NCI-H748 (cell line): ENCODE data around the gene ADRA2B.
A peak's percentile ranks its signal among the peaks of the same experiment; 100 is the strongest.

ENCODE experiments used
- DNase-seq: peaks from one replicate; lab custom pipeline; 2025; ENCODE audit not compliant: unreplicated experiment; lab: John Stamatoyannopoulos, UW

ADRA2B gene

DNA sequence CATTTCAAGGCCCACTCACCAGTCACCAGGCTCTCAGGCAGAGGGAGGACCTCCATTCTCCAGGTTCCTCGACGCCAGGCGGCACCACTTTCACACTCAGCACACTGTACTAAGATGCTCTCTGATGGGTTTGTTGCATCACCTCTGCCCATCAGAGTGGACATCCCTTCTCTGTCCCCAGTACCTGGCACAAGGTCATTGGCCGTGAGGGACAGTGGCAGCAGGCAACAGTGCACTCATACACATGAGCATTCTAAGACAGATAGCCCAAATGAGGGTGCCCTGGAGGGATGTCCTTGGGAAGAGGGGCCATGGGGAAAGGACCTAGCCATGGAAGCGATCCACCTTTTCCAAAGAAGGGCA lies 3.0 kb upstream of the ADRA2B start:
- no peak for DNase-seq

DNA sequence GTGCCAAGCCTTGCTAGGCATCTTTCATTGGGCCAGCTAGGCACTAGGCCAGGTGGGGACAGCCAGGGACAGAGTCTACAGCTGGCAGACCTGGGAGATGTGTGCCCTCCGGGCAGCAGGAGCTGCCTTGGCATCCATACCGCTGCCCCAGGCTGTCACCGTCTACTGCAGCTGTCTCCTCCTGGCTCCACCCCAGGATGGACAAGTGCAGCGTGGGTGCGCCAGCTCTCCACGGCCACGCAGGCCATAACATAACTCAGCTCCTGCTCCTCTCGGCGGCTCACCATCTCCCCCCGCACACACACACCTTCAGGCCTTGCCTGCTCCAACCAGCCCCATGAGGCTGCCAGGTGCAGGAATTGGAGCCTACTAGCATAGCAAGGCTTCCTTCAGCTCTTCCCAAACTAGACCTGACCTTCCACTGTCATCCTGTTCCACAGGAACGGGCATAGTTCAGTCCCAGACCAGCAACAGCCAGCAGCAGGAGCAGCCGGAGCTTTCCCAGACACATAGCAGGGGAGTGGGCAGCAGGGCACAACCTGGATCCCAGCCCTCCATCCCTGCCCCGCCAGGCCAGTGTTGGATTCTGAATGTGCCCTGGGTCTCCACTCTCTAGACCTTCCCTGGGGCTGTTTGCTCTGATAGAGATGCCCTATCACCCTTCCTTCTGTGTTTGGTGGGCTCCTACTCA lies 2.5 kb upstream of the ADRA2B start:
- DNase-seq: no peak

DNA sequence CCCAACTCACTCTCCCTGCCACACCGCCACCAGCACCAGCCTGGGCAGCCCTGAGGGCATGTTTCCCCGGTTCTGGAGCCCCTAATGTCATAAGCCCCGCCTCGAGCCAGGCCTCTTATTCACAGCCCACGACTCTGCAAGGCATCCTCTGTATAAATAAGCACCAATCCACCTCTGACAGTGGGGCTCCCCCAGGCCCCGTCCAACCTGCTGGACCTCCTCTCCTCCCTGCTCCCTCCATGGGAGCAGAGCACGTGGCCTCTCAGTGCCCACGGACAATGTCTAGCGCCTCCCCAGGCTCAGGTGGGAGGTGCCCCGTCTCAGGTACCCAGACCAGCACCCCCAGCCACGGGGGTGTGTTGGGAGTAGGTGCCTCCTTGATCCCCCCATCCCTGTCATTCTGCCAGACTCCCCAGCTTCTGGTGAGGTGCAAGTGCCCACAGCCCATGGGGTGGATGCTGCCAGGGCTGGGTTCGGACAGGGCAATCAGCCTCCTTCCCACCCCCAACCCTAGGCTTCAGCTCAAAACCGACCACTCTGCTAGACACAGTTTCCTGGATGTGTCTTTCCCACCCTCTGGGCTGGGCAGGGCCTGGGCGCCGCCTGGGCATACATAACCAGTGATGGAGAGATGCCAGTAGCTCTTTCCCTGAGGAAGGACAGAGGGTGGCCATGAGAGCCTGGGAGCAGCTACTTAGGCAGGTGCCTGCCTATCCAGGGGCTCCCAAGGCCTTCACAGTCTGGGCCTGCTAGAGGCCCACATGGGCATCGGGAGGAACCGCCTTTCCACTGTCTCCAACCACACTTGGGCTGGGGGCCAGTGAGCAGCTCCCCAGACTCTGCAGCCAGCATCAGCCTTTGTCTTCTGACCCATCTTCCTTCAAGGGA lies 1.6 kb upstream of the ADRA2B start:
- no peak for DNase-seq

GRCh38 chr2:96116879-96117533 lies 635 bp upstream of the ADRA2B start:
- DNase-seq: peak; percentile 62

DNA sequence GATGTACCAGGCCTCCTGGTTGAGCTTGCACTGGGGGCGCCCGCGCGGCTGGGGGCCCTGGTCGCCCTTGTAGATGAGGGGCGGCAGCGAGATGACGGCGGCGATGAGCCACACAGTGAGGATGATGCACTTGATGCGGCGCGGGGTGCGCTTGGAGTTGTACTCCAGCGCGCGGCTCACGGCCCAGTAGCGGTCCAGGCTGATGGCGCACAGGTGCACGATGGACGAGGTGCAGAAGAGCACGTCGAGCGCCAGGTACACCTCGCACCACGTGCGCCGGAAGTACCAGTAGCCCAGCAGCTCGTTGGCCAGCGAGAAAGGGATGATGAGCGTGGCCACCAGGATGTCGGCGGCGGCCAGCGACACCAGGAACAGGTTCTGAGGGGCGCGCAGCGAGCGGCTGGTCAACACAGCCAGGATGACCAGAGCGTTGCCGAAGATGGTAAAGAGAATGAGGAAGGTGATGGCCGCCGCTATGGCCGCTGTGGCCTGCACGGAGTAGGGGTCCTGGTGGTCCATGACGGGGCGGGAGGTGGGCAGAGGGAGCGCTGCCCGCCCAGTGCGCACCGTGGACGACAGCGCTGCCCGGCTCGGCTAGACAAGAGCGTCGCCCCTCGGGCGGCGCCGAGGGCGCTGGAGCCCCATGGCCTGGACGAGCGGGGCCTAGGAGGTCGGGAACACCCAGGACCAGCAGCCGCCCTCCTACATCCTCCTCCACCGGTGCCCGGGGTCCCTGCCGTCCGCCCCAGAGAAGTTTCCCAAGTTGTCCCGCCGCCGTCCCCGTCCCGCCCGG lies 544 bp downstream of the ADRA2B start:
- DNase-seq: no peak

DNA sequence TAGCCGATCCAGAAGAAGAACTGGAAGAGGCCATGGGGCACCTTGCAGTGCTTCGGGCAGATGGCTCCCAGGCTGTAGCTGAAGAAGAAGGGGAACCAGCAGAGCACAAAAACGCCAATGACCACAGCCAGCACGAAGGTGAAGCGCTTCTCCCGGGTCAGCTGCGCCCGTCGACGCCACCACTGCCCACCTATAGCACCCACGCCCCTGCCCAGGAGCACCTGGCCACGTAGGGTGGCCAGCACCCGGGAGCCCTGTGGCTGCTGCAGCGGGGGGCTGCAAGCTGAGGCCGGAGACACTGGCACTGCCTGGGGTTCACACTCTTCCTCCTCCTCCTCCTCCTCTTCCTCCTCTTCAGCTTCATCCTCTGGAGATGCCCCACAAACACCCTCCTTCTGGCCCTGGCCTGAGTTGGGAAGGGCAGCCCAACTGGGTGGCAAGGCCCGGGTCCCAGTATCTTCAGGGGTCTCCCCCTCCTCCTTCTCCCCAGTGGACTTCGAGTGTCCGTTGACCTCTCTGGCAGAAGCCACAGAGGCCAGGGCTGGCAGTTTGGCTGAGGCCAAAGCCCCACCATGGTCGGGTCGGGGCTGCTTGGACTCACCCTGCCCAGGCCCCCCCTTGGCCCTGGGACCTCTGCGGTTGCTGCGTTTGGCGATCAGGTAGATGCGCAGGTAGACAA lies 1.3 kb downstream of the ADRA2B start:
- DNase-seq: no peak

DNA sequence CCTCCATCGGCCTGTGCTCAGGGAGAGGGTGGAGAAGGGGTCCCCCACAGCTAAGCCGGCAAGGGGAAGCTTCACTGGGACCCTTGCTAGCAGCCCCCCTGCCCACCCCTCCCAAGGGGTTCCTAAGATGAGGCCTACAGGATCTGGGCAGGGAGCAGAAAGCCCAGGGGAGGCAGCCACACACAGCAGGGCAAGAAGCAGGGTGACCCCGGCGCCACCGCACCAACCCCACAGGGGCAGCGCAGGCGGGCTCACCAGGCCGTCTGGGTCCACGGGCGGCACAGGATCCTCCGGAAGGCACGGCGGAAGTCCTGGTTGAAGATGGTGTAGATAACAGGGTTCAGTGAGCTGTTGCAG lies 1.8 kb downstream of the ADRA2B start:
- no peak for DNase-seq

DNA sequence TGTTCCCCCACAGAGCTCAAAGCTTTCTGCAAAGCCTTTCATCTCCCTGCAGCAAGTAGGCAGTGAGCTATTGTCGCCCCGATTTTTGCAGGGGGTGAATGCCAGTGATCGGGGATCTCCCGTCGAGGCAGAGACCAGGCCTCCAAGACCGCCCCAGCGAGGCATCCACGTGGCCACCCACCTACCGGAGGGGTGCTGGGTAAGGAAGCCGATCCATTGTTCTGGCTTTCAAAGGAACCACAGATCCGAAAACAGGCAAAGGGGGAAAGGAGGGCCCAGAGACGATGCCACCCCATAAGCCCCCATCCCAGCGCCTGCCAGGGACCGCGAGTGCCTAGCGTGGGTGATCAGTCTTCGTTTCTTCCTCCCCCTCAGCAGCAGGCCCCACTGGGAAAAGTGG lies 2.4 kb downstream of the ADRA2B start:
- no peak for DNase-seq

DNA sequence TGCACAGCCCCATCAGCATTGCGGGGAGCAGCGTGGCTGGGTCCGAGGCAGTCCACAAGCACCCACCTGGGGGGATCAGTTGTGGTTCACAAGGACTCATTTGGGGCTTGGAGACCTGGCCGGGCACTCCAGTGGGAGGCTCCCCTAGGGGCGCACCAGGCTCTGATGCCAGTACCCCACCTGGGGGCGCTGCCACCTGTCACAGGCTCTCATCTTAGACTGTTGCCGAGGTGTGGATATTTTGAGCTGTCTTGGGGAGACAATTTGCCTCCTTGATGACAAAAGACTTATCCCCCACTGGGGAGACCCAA lies 3.0 kb downstream of the ADRA2B start:
- DNase-seq: no peak

DNA sequence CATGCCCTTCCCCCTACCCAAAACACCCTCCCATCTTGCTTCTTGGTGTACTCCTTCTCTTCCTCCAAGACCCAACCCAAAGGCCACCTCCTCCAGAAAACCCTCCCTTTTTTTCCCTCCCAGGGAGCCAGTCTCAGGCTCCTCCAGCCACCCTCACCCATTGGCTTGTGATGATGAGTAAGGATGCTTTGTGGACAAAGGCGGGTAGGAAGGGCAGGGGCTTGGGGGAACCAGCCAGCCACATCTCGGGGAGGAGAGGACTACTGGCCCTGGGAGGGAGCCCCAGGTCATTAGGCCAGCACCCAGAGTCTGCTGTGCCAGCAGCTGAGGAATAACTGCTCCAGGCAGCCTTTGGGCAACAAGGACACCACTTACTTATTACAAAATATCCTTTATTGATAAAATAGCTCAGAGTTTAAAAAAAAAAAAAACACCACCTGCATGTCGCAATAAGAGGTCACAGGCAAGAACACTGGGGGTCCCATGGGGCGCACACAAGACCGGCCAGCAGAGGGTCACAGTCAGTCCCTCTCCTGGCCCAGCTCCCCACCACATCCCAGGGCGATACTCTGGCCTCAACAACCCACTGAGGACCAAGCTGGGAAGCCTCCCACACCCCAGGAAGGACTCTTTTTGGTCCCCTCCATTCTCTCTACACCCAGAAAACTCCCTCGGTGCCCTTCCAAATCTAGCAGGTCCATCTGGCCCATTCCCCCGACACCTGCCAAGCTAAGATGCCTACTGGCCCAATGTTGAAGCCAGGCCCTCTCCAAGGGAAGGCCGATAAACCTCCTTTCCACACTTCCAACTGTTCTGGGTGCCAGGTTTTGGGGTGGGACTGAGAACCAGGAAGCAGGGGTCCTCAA lies 3.6 kb downstream of the ADRA2B start:
- no peak for DNase-seq

GRCh38 chr2:96111823-96112500 lies 4.4 kb downstream of the ADRA2B start:
- no peak for DNase-seq

GRCh38 chr2:96111257-96111640 lies 5.1 kb downstream of the ADRA2B start:
- DNase-seq: peak; percentile 40

DNA sequence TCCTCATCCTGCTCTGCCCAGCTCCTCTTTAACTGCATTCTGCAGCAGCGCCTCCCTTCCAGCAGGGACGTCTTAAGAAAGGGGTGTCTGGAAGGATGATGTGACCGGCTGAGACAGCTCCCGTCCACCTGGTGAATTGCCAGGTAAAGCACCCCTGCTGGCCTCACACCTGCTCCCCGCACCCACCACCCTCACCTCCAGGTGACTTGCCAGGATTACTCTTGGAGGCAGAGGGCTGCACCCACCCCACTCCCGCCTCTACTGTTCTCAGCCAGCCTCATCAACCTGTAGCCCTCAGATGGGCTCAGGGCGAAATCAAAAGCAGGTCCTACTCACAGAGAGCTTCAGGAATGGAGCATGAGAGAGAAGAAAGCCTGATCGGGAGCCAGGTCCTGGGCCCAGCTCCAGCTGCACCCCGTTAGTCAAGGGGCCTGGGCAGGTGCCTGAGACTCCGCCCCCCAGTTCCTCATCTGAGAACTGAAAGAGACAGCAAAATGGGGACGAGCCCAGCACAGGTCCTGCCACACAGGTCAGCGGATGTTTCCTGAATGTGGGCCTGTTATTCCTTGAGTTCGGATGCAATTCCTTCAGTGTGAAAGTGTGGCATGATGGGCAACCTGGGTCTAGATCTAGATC lies 5.6 kb downstream of the ADRA2B start:
- DNase-seq: no peak

DNA sequence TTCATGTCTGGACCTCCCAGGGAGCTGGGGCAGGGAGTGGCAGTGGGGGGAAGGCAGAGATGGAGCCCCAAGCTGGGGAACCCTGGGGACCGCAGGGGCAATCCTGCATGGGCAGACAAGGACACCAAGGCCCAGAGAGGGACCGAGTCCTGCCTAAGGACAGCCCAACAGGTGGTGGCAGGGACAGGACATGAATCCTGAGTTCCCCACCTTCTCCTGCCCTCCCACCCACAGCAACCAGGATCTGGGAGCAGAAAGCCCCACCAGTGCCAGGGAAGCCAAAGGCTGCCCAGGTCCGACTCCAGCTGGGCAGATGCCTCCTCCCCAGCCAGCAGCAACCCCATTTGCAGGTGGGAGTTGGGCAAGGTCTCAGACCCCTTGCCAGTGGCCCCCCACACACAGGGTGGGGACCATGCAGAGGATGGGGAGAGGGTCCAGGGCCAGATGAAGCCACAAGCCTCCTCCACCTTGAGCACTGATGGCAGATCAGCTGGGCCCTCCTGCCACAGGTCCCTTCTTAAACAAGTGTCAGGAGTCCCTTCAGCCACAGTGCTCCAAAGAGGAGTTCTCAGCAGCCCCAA lies 6.3 kb downstream of the ADRA2B start:
- DNase-seq: no peak

GRCh38 chr2:96109361-96109680 lies 7.0 kb downstream of the ADRA2B start:
- no peak for DNase-seq

DNA sequence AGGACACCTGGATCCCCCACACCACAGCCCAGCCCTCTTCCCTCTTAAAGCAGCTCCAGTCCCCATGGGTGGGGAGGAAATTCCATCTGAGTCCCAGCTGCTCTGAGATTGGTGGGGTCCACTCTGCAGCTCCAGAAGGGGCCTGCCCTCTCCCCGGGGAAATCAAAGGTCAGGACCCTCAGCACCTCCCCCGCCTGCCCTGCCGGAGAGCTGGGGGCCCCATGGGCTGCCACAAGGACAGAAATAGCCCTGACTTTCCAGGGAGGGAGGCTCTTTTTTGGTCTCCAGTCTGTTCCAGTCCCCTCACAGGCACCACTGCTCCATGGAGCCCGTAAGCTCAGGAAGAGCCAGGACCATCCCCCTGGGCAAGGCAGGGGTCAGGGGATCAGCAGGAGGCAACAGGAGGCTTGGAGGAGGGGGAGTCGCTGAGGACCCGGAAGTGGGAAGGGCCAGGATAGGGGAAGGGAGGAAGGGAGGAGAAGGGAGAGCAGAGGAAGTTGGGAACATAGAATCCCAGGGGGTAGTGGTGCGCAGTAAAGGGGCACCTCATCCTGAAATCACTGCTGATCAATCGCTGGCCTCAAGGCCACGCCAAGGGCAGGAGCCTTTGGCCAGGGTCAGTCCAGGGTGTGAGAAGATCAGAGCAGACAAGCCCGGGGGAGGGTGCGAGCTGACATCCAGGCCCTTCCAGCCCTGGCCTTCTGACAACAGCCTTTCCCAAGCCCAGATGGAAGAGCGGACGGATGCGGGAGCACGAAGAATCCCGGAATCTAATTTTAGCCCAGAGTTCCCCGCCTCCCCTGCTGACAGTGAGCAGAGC lies 7.6 kb downstream of the ADRA2B start:
- DNase-seq: no peak

GRCh38 chr2:96108151-96108540 lies 8.2 kb downstream of the ADRA2B start:
- no peak for DNase-seq

- no peak for DNase-seq
These were observed 8.7 kb downstream of the ADRA2B start for GRCh38 chr2:96107708-96108065.
